Effector memory CD8-positive, alpha-beta T cell (primary cell): ENCODE measurements around the gene CLSTN2.

ENCODE experiments used
- ATAC-seq: fragments of 150-1000 bp; cut with Tn5 transposase; replicated peaks from 2 replicates; pipeline ENCODE4 v1.10.0; 2021; ENCODE audit warnings: mild to moderate bottlenecking, moderate library complexity
- DNase-seq, 3 experiments: peaks; one replicate each; pipeline ENCODE4 v3.0.0; 2021
- H3K27ac Mint-ChIP-seq, 2 donors: one replicate each; pipeline ENCODE4 v1.8.0; 2022; ENCODE audit warnings: mild to moderate bottlenecking in 2 of 2, mixed read lengths in 2 of 2, moderate library complexity in 2 of 2
- H3K27me3 Mint-ChIP-seq, 2 donors: one replicate each; pipeline ENCODE4 v1.8.0; 2022; ENCODE audit warnings: mixed read lengths in 2 of 2
- H3K36me3 Mint-ChIP-seq: one replicate; pipeline ENCODE4 v1.8.0; 2022; ENCODE audit warnings: mild to moderate bottlenecking, moderate library complexity, mixed read lengths; ENCODE audit not compliant: insufficient read depth
- H3K4me1 Mint-ChIP-seq, 2 donors: one replicate each; pipeline ENCODE4 v1.8.0; 2022; ENCODE audit warnings: low read depth in 2 of 2, mixed read lengths in 2 of 2
- H3K4me3 Mint-ChIP-seq, 2 donors: one replicate each; pipeline ENCODE4 v1.8.0; 2022; ENCODE audit warnings: mild to moderate bottlenecking in 2 of 2, mixed read lengths in 2 of 2, moderate library complexity in 2 of 2
- H3K9me3 Mint-ChIP-seq, 2 donors: one replicate each; pipeline ENCODE4 v1.8.0; 2022; ENCODE audit warnings: mixed read lengths in 2 of 2

Gene CLSTN2

GRCh38 chr3:140378571-140379340 lies 443.8 kb downstream of the CLSTN2 start:
- Mint-ChIP-seq H3K27me3 (no peaks in the 10 kb centered on the region), H3K9me3 (peaks cover 0 to 2% of the 10 kb centered on the region in 2 donors), H3K27ac (no peak overlapping the region), H3K36me3 (no peaks in the 10 kb centered on the region), H3K4me3 (no peak overlapping the region), H3K4me1 (no peaks in the 10 kb centered on the region)
- ATAC-seq = no peak
- no peak for DNase-seq

GRCh38 chr3:140384028-140384771 lies 449.2 kb downstream of the CLSTN2 start:
- Mint-ChIP-seq H3K4me1 (no peaks in the 10 kb centered on the region), H3K4me3 (no peak overlapping the region), H3K27ac (no peak overlapping the region), H3K9me3 (peaks cover 0 to 6% of the 10 kb centered on the region in 2 donors), H3K27me3 (no peaks in the 10 kb centered on the region), H3K36me3 (no peaks in the 10 kb centered on the region)
- DNase-seq (no peak), ATAC-seq (no peak)

- ATAC-seq (no peak), DNase-seq (no peak)
- Mint-ChIP-seq H3K4me3 (no peak overlapping the region), H3K36me3 (no peaks in the 10 kb centered on the region), H3K9me3 (peaks cover 0 to 6% of the 10 kb centered on the region in 2 donors), H3K27ac (no peak overlapping the region), H3K27me3 (no peaks in the 10 kb centered on the region), H3K4me1 (no peaks in the 10 kb centered on the region)
Measured at GRCh38 chr3:140384876-140385275, 449.9 kb downstream of the CLSTN2 start.

- ATAC-seq (no peak), DNase-seq (no peak)
- no peaks in the 10 kb centered on the region for H3K36me3 Mint-ChIP-seq
- H3K27me3 Mint-ChIP-seq = no peaks in the 10 kb centered on the region
- no peak overlapping the region for H3K27ac Mint-ChIP-seq
- no peaks in the 10 kb centered on the region for H3K4me1 Mint-ChIP-seq
- H3K4me3 Mint-ChIP-seq = no peak overlapping the region
- H3K9me3 Mint-ChIP-seq = peaks cover 0 to 6% of the 10 kb centered on the region in 2 donors
Measured at GRCh38 chr3:140386357-140387100, 451.5 kb downstream of the CLSTN2 start.

- Mint-ChIP-seq H3K36me3 (no peaks in the 10 kb centered on the region), H3K4me1 (no peaks in the 10 kb centered on the region), H3K9me3 (peaks cover 0 to 6% of the 10 kb centered on the region in 2 donors), H3K4me3 (no peak overlapping the region), H3K27me3 (no peaks in the 10 kb centered on the region), H3K27ac (no peak overlapping the region)
- no peak for DNase-seq
- no peak for ATAC-seq
Measured at GRCh38 chr3:140387244-140387643, 452.3 kb downstream of the CLSTN2 start.

- H3K9me3 Mint-ChIP-seq = peaks cover 0 to 6% of the 10 kb centered on the region in 2 donors
- H3K4me3 Mint-ChIP-seq = no peak overlapping the region
- no peaks in the 10 kb centered on the region for H3K4me1 Mint-ChIP-seq
- no peaks in the 10 kb centered on the region for H3K27me3 Mint-ChIP-seq
- DNase-seq (no peak), ATAC-seq (no peak)
- H3K36me3 Mint-ChIP-seq = no peaks in the 10 kb centered on the region
- H3K27ac Mint-ChIP-seq = no peak overlapping the region
Measured at GRCh38 chr3:140388202-140388922, 453.4 kb downstream of the CLSTN2 start.

- no peak overlapping the region for H3K27ac Mint-ChIP-seq
- no peak for ATAC-seq
- H3K9me3 Mint-ChIP-seq = peaks cover 0 to 6% of the 10 kb centered on the region in 2 donors
- H3K4me3 Mint-ChIP-seq = no peak overlapping the region
- DNase-seq = no peak
- H3K36me3 Mint-ChIP-seq = no peaks in the 10 kb centered on the region
- H3K4me1 Mint-ChIP-seq = no peaks in the 10 kb centered on the region
- H3K27me3 Mint-ChIP-seq = no peaks in the 10 kb centered on the region
Measured at GRCh38 chr3:140391061-140391460, 456.1 kb downstream of the CLSTN2 start.

GRCh38 chr3:140394488-140395133 lies 459.6 kb downstream of the CLSTN2 start:
- no peak overlapping the region for H3K27ac Mint-ChIP-seq
- no peak for ATAC-seq
- H3K27me3 Mint-ChIP-seq = no peaks in the 10 kb centered on the region
- H3K4me3 Mint-ChIP-seq = no peak overlapping the region
- no peaks in the 10 kb centered on the region for H3K36me3 Mint-ChIP-seq
- H3K4me1 Mint-ChIP-seq = no peaks in the 10 kb centered on the region
- DNase-seq = no peak
- H3K9me3 Mint-ChIP-seq = no peaks in the 10 kb centered on the region

GRCh38 chr3:140395134-140396075 lies 460.4 kb downstream of the CLSTN2 start:
- ATAC-seq (no peak), DNase-seq (no peak)
- no peaks in the 10 kb centered on the region for H3K36me3 Mint-ChIP-seq
- no peak overlapping the region for H3K4me3 Mint-ChIP-seq
- no peaks in the 10 kb centered on the region for H3K4me1 Mint-ChIP-seq
- H3K27me3 Mint-ChIP-seq = no peaks in the 10 kb centered on the region
- no peaks in the 10 kb centered on the region for H3K9me3 Mint-ChIP-seq
- H3K27ac Mint-ChIP-seq = no peak overlapping the region

- H3K36me3 Mint-ChIP-seq = no peaks in the 10 kb centered on the region
- H3K9me3 Mint-ChIP-seq = no peaks in the 10 kb centered on the region
- no peak overlapping the region for H3K4me3 Mint-ChIP-seq
- no peaks in the 10 kb centered on the region for H3K4me1 Mint-ChIP-seq
- ATAC-seq (no peak), DNase-seq (no peak)
- no peak overlapping the region for H3K27ac Mint-ChIP-seq
- H3K27me3 Mint-ChIP-seq = no peaks in the 10 kb centered on the region
Measured at GRCh38 chr3:140396110-140396509, 461.1 kb downstream of the CLSTN2 start.

- Mint-ChIP-seq H3K27me3 (no peaks in the 10 kb centered on the region), H3K9me3 (no peaks in the 10 kb centered on the region), H3K4me3 (no peak overlapping the region), H3K27ac (no peak overlapping the region), H3K36me3 (no peaks in the 10 kb centered on the region), H3K4me1 (no peaks in the 10 kb centered on the region)
- ATAC-seq (no peak), DNase-seq (no peak)
Measured at GRCh38 chr3:140397847-140398246, 462.9 kb downstream of the CLSTN2 start.

- Mint-ChIP-seq H3K4me1 (no peaks in the 10 kb centered on the region), H3K9me3 (no peaks in the 10 kb centered on the region), H3K27me3 (no peaks in the 10 kb centered on the region), H3K27ac (no peak overlapping the region), H3K4me3 (no peak overlapping the region), H3K36me3 (no peaks in the 10 kb centered on the region)
- ATAC-seq (no peak), DNase-seq (no peak)
Measured at GRCh38 chr3:140398387-140398786, 463.4 kb downstream of the CLSTN2 start.
